Neuronal stem cell (in vitro differentiated cells): Measurements from ENCODE around the gene CFAP65.
A peak's percentile ranks its signal among the peaks of the same experiment; 100 is the strongest.

Experiments
- DNase-seq: peaks from one replicate; pipeline ENCODE4 v3.0.0-alpha.2; 2013; ENCODE audit warnings: low spot score
- H2AFZ ChIP-seq: one replicate; pipeline ENCODE4 v1.6.1; 2013; ENCODE audit warnings: mild to moderate bottlenecking, low read length, inconsistent platforms
- H2AK5ac ChIP-seq: 2 replicates; pipeline ENCODE4 v1.6.1; 2013; ENCODE audit warnings: low read depth, mild to moderate bottlenecking, inconsistent platforms, low read length, moderate library complexity, mixed read lengths
- H2BK120ac ChIP-seq: 2 replicates; pipeline ENCODE4 v1.6.1; 2013; ENCODE audit warnings: low read depth, mild to moderate bottlenecking, inconsistent platforms, low read length, moderate library complexity, mixed read lengths
- H2BK12ac ChIP-seq: one replicate; pipeline ENCODE4 v1.6.1; 2013; ENCODE audit warnings: low read length, inconsistent platforms
- H2BK15ac ChIP-seq: 2 replicates; pipeline ENCODE4 v1.6.1; 2013; ENCODE audit warnings: mild to moderate bottlenecking, low read length, inconsistent platforms, mixed read lengths
- H2BK5ac ChIP-seq: one replicate; pipeline ENCODE4 v1.6.1; 2013; ENCODE audit warnings: inconsistent platforms, mild to moderate bottlenecking, low read length, moderate library complexity
- H3K14ac ChIP-seq: one replicate; pipeline ENCODE4 v1.6.1; 2013; ENCODE audit warnings: low read length, inconsistent platforms
- H3K18ac ChIP-seq: 2 replicates; pipeline ENCODE4 v1.6.1; 2013; ENCODE audit warnings: low read length, inconsistent platforms
- H3K23ac ChIP-seq: 2 replicates; pipeline ENCODE4 v1.6.1; 2013; ENCODE audit warnings: low read depth, mild to moderate bottlenecking, mixed read lengths, low read length, inconsistent platforms; ENCODE audit not compliant: poor library complexity
- H3K27ac ChIP-seq: replicated peaks from 3 replicates; pipeline ENCODE4 v1.5.1; 2013; ENCODE audit warnings: low read length, inconsistent platforms
- H3K27me3 ChIP-seq, 3 experiments: 2 replicates each; pipeline ENCODE4 v1.6.1; 2013; ENCODE audit warnings: low read length in 3 of 3, mild to moderate bottlenecking in 2 of 3, inconsistent platforms in 1 of 3, low read depth in 1 of 3, mixed read lengths in 1 of 3, moderate library complexity in 1 of 3; ENCODE audit not compliant: control insufficient read depth in 3 of 3, insufficient read depth in 3 of 3
- H3K36me3 ChIP-seq, 2 donors: replicated peaks in 1 of 2; 2 replicates each; pipeline ENCODE4 v1.6.1; 2013; ENCODE audit warnings: low read length in 2 of 2; ENCODE audit not compliant: control insufficient read depth in 2 of 2, insufficient read depth in 2 of 2
- H3K4ac ChIP-seq: 2 replicates; pipeline ENCODE4 v1.6.1; 2013; ENCODE audit warnings: inconsistent platforms, mild to moderate bottlenecking, low read length, moderate library complexity
- H3K4me1 ChIP-seq, 2 donors: 1 replicate in 1 of 2; 2 replicates in 1 of 2; pipeline ENCODE4 v1.6.1; 2013; ENCODE audit warnings: low read length in 2 of 2, low read depth in 1 of 2; ENCODE audit not compliant: control insufficient read depth in 2 of 2, insufficient read depth in 1 of 2
- H3K4me2 ChIP-seq: one replicate; pipeline ENCODE4 v1.6.1; 2013; ENCODE audit warnings: mild to moderate bottlenecking, low read length, inconsistent platforms; ENCODE audit not compliant: insufficient read depth, poor library complexity, severe bottlenecking
- H3K4me3 ChIP-seq, 2 donors: 2 replicates each; pipeline ENCODE4 v1.5.1; 2013; ENCODE audit warnings: low read length in 2 of 2, mild to moderate bottlenecking in 2 of 2, inconsistent platforms in 1 of 2, moderate library complexity in 1 of 2
- H3K79me1 ChIP-seq: one replicate; pipeline ENCODE4 v1.6.1; 2013; ENCODE audit warnings: low read depth, mild to moderate bottlenecking, inconsistent platforms, low read length, moderate library complexity
- H3K9ac ChIP-seq: one replicate; pipeline ENCODE4 v1.6.1; 2013; ENCODE audit warnings: mild to moderate bottlenecking, low read depth, low read length, inconsistent platforms; ENCODE audit not compliant: poor library complexity
- H3K9me3 ChIP-seq, 2 donors: replicated peaks in 1 of 2; 2 replicates each; pipeline versions ENCODE3 to v1.6.1; 2013; ENCODE audit warnings: low read length in 2 of 2, mild to moderate bottlenecking in 2 of 2, inconsistent platforms in 1 of 2, low read depth in 1 of 2, mixed read lengths in 1 of 2, moderate library complexity in 1 of 2; ENCODE audit not compliant: control insufficient read depth in 2 of 2, insufficient read depth in 1 of 2
- H4K8ac ChIP-seq: one replicate; pipeline ENCODE4 v1.6.1; 2013; ENCODE audit warnings: low read depth, mild to moderate bottlenecking, inconsistent platforms, low read length, moderate library complexity
- H4K91ac ChIP-seq: one replicate; pipeline ENCODE4 v1.6.1; 2013; ENCODE audit warnings: low read length, low read depth, mild to moderate bottlenecking, inconsistent platforms; ENCODE audit not compliant: poor library complexity
- WGBS, 2 donors: extraction: QIAGEN DNeasy Blood & Tissue Kit; methylation state at CpG; one replicate each; pipeline ENCODE4 v1.1.7; 2013; ENCODE audit warnings: missing lambda C conversion rate in 2 of 2, mixed read lengths in 1 of 2; ENCODE audit not compliant: insufficient read length in 2 of 2, insufficient replicate concordance in 1 of 2; ENCODE audit errors: extremely low coverage in 2 of 2; 5-methylcytosine and 5-hydroxymethylcytosine counted together

Gene CFAP65

GRCh38 chr2:219037783-219038499, 3.4 kb downstream of the CFAP65 start:
- Histone ChIP-seq H4K8ac (no peak overlapping the region), H2AK5ac (no peak overlapping the region), H3K18ac (no peak overlapping the region), H3K4me2 (no peak overlapping the region), H3K4me1 (peaks cover 0 to 3% of the 10 kb centered on the region in 2 donors), H3K9me3 (no peaks in the 10 kb centered on the region), H2BK120ac (no peak overlapping the region), H3K27me3 (peaks cover 0 to 33% (median 17%) of the 10 kb centered on the region in 3 experiments), H3K9ac (peak overlapping the region; percentile 64), H3K4ac (no peak overlapping the region), H2BK15ac (no peak overlapping the region), H2AFZ (no peak overlapping the region), H3K79me1 (no peaks in the 10 kb centered on the region), H3K4me3 (peak overlapping the region in 1 of 2 donors; percentile 65), H3K36me3 (no peaks in the 10 kb centered on the region), H3K27ac (no peak overlapping the region), H3K23ac (peak overlapping the region; percentile 68), H2BK5ac (no peak overlapping the region), H2BK12ac (no peak overlapping the region), H4K91ac (no peak overlapping the region), H3K14ac (no peak overlapping the region)
- WGBS, 2 donors = no CpG with 5 or more reads among the region's 8 CpGs
- DNase-seq = no peak

GRCh38 chr2:219035942-219036341, 5.4 kb downstream of the CFAP65 start:
- Histone ChIP-seq H2AFZ (no peak overlapping the region), H3K79me1 (peaks cover 2% of the 10 kb centered on the region), H3K4me1 (no peaks in the 10 kb centered on the region), H2BK5ac (no peak overlapping the region), H3K23ac (no peak overlapping the region), H2BK120ac (no peak overlapping the region), H2BK12ac (no peak overlapping the region), H3K4me3 (no peak overlapping the region), H2AK5ac (peak overlapping the region; percentile 34), H3K4ac (no peak overlapping the region), H2BK15ac (no peak overlapping the region), H3K4me2 (no peak overlapping the region), H4K8ac (no peak overlapping the region), H3K36me3 (no peaks in the 10 kb centered on the region), H3K18ac (no peak overlapping the region), H3K14ac (peak overlapping the region; percentile 47), H4K91ac (no peak overlapping the region), H3K27ac (no peak overlapping the region), H3K9me3 (no peaks in the 10 kb centered on the region), H3K27me3 (peaks cover 0 to 32% (median 9%) of the 10 kb centered on the region in 3 experiments), H3K9ac (peak overlapping the region; percentile 12)
- no peak for DNase-seq
- no CpG with 5 or more reads among the region's 2 CpGs for WGBS, 2 donors

GRCh38 chr2:219034823-219035222, 6.5 kb downstream of the CFAP65 start:
- no peak overlapping the region for H3K23ac ChIP-seq
- no peak overlapping the region for H3K4me2 ChIP-seq
- WGBS, 2 donors = no CpG with 5 or more reads among the region's 6 CpGs

DNA sequence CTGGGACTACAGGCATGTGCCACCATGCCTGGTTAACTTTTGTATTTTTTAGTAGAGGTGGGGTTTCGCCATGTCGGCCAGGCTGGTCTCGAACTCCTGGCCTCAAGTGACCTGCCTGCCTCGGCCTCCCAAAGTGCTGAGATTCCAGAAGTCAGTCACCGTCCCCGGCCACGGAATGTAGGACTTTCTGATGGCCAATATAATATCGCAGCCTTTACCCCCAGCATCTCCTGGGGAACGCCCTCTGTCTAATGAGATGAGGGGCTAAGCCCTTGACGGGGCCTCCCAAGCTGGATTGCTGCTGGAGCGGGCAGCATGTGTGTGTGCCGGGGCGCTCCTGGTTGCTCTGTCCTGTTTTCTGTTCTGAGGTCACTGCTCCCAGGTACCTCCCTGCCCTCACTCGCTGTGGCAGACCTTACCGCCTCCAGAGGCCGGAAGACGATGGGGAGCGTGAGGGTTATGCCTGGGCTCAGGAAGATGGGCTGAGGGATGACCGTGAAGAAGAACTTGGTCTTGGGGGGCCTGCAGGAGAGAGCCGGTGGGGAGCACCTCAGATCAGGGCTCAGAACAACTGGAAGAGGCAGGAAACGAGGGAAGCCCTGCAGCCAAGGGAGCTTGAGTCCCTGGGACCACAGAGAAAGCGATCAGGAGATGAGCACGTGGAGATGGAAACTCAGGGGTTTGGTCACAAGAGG, 9.1 kb downstream of the CFAP65 start:
- Histone ChIP-seq H3K27ac (no peak overlapping the region), H3K4me2 (no peak overlapping the region), H2BK12ac (no peak overlapping the region), H3K23ac (no peak overlapping the region), H2BK15ac (no peak overlapping the region), H3K79me1 (peaks cover 2% of the 10 kb centered on the region), H3K4me3 (peak overlapping the region in 1 of 2 donors; percentile 20), H3K9me3 (no peaks in the 10 kb centered on the region), H2BK120ac (no peak overlapping the region), H4K8ac (no peak overlapping the region), H3K18ac (no peak overlapping the region), H3K4ac (no peak overlapping the region), H4K91ac (no peak overlapping the region), H2AK5ac (no peak overlapping the region), H3K36me3 (no peaks in the 10 kb centered on the region), H3K27me3 (peaks cover 0 to 43% (median 0%) of the 10 kb centered on the region in 3 experiments), H2AFZ (no peak overlapping the region), H3K14ac (no peak overlapping the region), H3K9ac (no peak overlapping the region), H3K4me1 (peaks cover 2 to 4% of the 10 kb centered on the region in 2 donors), H2BK5ac (no peak overlapping the region)
- no CpG with 5 or more reads among the region's 23 CpGs for WGBS, 2 donors
- no peak for DNase-seq

More at GRCh38 chr2:219034823-219035222, 6.5 kb downstream of the CFAP65 start:
- Histone ChIP-seq H3K18ac (no peak overlapping the region), H4K91ac (no peak overlapping the region), H3K9ac (no peak overlapping the region), H3K4me3 (no peak overlapping the region), H3K4ac (no peak overlapping the region), H2AFZ (no peak overlapping the region), H3K9me3 (no peaks in the 10 kb centered on the region), H3K14ac (no peak overlapping the region), H2BK12ac (no peak overlapping the region), H2BK15ac (no peak overlapping the region), H2BK120ac (no peak overlapping the region), H3K36me3 (no peaks in the 10 kb centered on the region), H2AK5ac (no peak overlapping the region), H3K79me1 (peaks cover 2% of the 10 kb centered on the region), H3K4me1 (peaks cover 1 to 3% of the 10 kb centered on the region in 2 donors), H3K27ac (no peak overlapping the region), H3K27me3 (peaks cover 0 to 38% (median 9%) of the 10 kb centered on the region in 3 experiments), H4K8ac (no peak overlapping the region), H2BK5ac (no peak overlapping the region)
- no peak for DNase-seq
